Brain pericyte (primary cell): ENCODE data around the gene TATDN2.

Experiments
- DNase-seq: peaks from one replicate; pipeline ENCODE4 v3.0.0-alpha.2; 2012; ENCODE audit warnings: low read depth, low spot score

Gene TATDN2

DNA sequence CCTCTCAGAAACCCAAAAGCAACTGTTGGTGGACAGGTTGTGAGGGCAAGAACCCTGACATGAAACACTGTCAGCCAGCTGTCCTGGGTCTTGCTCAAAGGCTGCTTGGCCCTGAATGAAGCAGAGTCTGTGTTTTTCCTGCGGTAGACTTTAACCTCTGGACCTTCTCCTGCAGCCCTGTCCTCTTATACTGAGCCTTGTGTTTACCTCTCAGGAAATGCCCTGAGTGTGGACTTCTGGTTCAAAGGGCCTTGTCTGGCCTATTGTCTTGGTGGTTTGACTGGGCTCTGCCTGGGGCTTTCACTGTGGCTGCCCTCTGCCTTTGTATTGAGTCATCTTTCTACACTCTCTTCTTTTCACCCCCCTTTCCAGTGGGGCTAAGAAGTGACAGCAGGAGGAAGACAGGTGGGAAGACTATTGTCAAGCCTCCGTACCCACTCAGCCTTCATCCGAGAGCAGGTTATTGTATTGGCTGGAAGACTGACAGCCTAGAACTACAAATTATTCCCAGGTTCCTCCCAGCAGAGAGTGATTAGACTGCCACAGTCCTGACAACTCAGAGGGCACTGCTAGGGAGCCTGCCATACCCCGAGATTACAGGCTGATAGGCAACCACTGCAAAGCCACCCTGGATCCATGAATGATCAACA is 69.2 kb downstream of the TATDN2 start:
- DNase-seq, result no peak

DNA sequence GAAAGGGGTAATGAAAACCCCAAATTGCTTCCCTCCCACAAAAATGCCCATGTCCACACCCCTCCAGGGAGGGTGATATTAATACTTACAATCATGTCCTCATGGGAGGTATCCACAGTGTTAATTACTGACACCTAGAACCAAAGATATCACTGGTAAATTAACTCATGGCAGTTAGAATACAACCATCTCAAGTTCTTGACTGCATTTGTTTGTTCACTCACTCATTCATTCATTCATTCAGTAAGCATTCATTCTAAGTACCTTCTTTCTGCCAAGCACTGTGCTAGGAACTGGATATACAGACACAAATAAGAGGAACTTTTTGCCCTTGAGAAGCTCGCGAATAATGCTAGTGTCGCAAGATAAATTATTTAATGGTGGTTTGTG is 69.7 kb downstream of the TATDN2 start:
- no peak for DNase-seq

DNA sequence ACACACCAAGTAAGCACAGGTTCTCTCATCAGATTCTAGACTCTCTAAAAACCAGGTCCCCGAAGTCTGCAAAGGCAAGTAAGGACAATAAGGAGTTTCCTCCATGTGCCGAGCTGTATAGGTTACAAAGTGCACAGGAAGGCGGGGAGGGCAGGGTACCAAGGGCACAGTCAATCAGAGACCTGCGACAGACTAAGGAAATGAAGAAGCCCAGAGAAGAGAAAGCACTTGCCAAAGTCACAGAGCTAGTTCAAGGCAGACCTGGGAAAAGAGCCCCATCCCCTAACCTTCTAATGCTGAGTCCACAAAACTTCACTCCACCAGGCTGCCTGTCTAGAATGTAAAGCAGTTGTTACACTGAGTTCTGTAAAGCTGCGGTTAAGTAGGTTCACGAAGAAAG is 71.0 kb downstream of the TATDN2 start:
- no peak for DNase-seq

DNA sequence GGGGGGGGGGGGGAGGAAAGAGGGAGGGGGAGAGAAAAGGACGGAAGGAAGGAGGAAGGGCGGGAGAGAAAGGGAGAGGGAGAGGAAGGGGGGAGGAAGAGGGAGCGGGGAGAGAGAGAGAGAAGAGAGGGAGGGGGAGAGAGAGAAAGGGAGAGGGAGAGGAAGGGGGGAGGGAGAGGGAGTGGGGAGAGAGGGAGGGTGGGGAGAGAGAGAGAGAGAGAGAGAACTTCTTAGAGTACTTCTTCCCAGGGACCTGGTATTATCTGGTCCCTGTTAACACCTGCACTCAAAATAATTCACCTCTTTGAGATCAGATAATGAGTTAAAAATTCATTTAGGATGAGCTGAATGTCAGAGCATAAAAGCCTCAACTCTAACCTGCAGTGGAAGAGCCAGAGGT is 71.5 kb downstream of the TATDN2 start:
- no peak for DNase-seq

DNA sequence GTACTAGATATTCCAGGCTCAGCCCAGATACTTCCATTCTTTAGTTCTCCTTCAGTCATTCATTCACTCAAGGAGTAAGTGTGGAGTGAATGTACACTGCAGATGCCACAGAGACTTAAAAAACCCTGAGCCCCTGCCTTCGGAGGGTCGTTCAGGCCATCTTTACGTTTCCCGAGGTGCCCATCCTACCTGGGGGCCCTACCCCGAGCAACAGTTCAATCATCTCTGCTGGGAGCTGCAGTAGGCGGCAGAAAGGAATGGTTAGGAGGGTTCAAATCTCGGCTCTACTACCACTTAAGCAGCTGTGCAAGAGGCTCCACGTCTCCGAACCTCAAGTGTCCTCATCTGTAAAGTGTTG is 72.0 kb downstream of the TATDN2 start:
- DNase-seq, result no peak

DNA sequence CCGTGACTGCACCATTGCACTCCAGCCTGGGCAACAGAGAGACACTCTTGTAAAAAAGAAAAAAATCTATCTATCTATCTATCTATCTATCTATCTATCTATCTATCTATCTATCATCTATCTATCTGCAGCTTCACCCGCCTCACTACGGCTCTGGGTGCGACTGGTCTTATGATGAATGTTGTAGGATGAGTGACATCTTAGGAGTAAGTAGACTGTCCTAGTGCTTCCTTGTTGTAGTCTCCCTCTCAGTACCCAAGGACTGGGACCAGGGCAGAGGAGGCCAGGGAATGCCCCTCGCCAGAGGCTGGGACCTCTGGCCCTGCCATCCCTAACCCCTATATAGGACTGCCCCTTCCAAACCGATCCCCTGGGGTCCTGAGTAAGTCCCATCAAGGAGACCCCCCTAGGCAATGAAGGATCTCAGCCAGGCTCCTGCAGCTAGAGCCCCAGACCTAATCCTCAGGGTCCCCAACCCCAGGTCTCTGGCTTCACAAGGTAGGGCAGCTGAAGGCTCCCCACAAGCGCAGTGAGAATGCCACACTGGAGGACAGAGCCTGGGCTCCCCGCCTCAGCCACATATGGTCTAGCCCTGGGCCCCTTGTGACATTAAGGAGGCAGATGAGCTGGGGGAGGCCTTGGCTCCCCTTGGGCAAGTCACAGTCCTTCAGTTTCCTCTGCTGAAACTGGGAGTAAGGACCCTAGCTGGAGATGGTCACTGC is 73.5 kb downstream of the TATDN2 start:
- DNase-seq, result no peak

DNA sequence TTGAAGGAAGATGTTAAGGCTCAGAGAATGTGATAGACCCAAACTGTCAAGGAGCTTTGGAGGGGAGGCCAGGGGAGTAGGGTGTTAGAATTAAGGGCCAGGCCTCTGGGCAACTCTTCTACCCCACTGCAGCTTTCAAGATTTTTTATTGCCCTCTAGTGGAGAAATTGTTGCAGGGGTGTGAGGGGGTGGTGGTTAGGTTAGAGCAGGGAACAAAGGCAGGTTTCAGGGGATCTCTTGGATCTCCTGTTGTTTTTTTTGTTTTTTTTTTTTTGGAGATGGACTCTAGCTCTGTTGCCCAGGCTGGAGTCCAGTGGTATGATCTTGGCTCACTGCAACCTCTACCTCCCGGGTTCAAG is 74.1 kb downstream of the TATDN2 start:
- DNase-seq, result no peak

DNA sequence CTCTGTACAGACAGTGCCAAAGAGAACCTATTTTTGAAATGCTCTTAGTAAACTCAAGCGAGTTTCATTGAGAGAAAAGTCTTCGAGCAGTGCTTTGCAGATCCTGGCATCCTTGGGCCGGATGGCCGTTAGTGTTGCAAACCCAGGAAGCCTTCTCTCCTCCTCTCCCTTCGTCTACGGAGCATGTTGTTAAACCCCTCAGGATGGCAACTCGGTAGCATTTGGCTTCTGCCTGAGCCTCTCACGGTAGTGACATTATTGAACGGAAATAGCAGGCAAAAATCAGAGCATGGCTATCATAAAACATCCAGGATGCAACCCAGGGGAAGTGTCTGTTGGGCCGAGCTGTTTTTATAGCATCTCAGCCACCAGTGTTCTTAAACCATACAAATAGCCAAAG is 79.3 kb downstream of the TATDN2 start:
- DNase-seq, result no peak

DNA sequence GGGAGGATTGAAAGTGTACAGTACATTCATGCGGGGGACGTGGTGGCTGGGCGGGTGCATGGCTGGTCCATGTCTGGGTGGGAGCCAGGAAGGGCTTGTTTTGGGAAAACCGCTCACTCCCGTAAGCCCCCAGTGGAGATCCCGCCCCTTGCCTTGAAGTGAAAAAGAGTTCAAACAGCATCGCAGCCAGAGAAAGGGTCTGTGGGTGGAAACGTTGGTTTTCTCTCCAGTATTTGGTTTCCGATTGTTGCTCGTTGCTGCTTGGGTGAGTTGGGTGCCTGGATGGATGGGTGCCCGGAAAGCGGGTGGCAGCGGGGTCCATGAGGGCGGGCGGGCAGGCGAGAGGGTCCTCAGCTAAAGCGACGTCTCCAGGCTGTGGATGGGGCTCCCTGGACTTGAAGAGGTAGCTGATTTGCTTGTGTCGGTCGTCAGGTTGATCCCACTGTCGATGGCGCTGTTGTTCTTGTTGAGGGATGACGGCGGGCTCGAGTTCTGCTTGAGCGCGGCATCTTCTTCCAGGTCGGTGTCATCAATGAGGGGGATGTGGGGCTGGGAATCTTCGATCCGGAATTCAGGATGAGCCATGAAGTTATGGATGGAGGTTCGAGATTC is 80.3 kb downstream of the TATDN2 start:
- no peak for DNase-seq

DNA sequence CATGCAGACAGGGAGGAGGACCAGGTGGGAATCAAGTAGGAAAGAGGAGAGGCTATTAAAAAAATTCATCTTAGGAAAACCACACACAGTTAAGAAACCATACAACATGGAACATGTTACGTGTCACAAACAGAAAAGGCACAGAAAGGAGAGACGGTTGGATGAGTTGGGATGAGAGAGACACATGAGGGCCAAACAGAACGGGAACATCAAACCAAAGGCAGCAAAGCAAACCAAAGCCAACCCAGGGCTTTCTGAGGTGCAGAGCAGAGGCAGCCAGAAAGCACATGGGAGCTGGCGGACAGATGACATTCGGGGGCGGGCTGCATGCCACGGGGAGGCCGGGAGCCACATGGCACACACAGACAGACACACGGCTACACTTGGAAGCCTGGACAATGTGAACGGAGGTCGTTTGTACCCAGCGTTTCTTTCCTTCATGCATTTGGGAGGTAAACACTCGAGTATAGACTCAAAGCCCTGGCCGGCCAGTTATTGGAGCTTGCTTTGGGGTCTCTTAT is 81.3 kb downstream of the TATDN2 start:
- DNase-seq, result no peak

DNA sequence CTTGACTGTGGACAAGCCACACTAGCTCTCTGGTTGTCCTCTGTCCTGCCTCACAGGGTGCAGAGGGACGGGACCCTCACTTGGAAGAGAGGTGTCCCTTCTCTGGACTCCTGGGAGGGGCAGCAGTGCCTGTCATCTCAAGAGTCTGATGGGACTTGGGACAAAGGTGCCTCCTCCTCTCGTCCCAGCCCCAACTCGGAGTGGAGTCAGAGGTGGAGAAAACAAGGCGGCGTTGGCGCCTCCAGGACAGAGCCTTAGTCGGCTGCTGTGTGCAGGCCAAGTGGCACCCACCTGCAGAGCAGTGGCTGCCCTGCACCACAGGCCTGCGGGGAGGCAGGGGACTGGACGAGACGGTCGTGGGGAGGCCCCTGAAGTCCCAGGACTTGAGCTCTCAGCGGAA is 82.1 kb downstream of the TATDN2 start:
- no peak for DNase-seq
